Lower leg skin (tissue), 3 donors: ENCODE data around the gene SLC7A9.

ENCODE experiments used
- CTCF ChIP-seq, 3 donors: fragments of 450-650 bp; IDR thresholded peaks; one replicate each; pipeline ENCODE4 v1.5.1; 2016; ENCODE audit warnings: antibody characterized with exemption in 3 of 3, mild to moderate bottlenecking in 3 of 3, moderate library complexity in 2 of 3
- POLR2A ChIP-seq, 2 donors: fragments of 450-650 bp; IDR thresholded peaks; one replicate each; pipeline ENCODE4 v1.6.1; 2016 to 2017; ENCODE audit warnings: antibody characterized with exemption in 2 of 2, mild to moderate bottlenecking in 1 of 2, moderate library complexity in 1 of 2

DNA sequence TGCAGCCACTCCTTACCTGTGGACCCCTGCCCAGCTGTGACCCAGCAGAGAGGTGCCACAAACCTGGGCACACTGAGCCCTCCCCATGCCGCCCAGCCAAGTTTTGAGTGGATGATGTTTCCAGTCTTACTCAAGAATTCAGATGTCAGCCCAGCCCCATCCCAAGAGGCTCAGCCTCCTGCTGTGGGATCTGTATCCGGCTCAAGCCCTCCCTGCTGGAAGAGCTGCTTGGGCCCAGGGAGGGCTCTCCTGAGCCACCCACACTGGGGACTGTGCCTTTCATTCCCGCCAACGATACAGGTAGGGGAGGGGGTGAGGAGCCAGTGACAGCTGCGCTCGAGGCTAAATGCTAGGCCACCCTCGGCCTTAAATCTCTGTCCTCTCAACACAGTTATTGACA lies 5.9 kb upstream of the SLC7A9 start:
- TF ChIP-seq CTCF (IDR thresholded peaks at IDR 0.05) (no peak), POLR2A (IDR thresholded peaks at IDR 0.05) (no peak)
